Measurements from ENCODE around the gene POU6F2. TPM values are rescaled to one million over a fixed set of nuclear protein-coding genes. Genes with fewer than 3 reads are reported as not detected.

Gene POU6F2
- total and polyA plus RNA-seq, 2 of the 4 experiments (the other 2 are of a cell fraction), result not detected

- BruUV-seq (replicated peaks), result no TSS peak
- Histone ChIP-seq H3K4me3 (ENCODE audit: insufficient read depth, low read depth, low read length) (no peak overlapping the region), H3K4me1 (ENCODE audit: control insufficient read depth, insufficient read depth, low read length) (no peaks in the 10 kb centered on the region), H3K14ac (replicated peaks; ENCODE audit: low read depth, low read length) (no peak overlapping the region), H2AK9ac (replicated peaks; ENCODE audit: low read depth, low read length, poor library complexity) (no peak overlapping the region), H2BK120ac (ENCODE audit: low read depth, low read length) (no peak overlapping the region), H4K20me1 (ENCODE audit: insufficient read depth, low read length) (no peaks in the 10 kb centered on the region), H4K5ac (ENCODE audit: low read depth, low read length) (no peak overlapping the region), H4K91ac (ENCODE audit: insufficient read depth, low read depth, low read length) (no peak overlapping the region), H2BK5ac (ENCODE audit: low read depth, low read length, poor library complexity, severe bottlenecking) (no peak overlapping the region), H3K27me3 (ENCODE audit: control insufficient read depth, insufficient read depth, low read length) (no peaks in the 10 kb centered on the region), H3K9me1 (ENCODE audit: insufficient read depth, low read length) (no peaks in the 10 kb centered on the region), H3K4me2 (ENCODE audit: low read depth, low read length) (no peak overlapping the region), H3K18ac (ENCODE audit: low read depth, low read length) (no peak overlapping the region), H2AK5ac (ENCODE audit: low read depth, low read length) (no peak overlapping the region), H3K27ac (ENCODE audit: insufficient read depth, low read length) (no peak overlapping the region), H2BK20ac (ENCODE audit: low read depth, low read length) (no peak overlapping the region), H4K8ac (ENCODE audit: low read depth in 2 of 2, low read length in 2 of 2) (no peak overlapping the region), H2AFZ (replicated peaks; ENCODE audit: low read length, poor library complexity) (no peak overlapping the region), H3K9me3 (ENCODE audit: control insufficient read depth, insufficient read depth, low read length) (no peaks in the 10 kb centered on the region), H3K79me1 (ENCODE audit: low read depth in 1 of 2, low read length in 2 of 2) (no peaks in the 10 kb centered on the region), H3K23ac (ENCODE audit: low read depth, low read length) (no peak overlapping the region), H2BK15ac (ENCODE audit: low read depth, low read length) (no peak overlapping the region), H3K36me3 (ENCODE audit: control insufficient read depth, insufficient read depth, low read length) (no peaks in the 10 kb centered on the region), H3K56ac (ENCODE audit: extremely low read depth, insufficient read depth, low read length) (no peak overlapping the region), H3K9ac (ENCODE audit: low read depth, low read length) (no peak overlapping the region), H3K4ac (ENCODE audit: low read depth, low read length) (no peak overlapping the region)
- CTCF ChIA-PET, result no interaction called here
- DNase-seq (no peak), ATAC-seq (ENCODE audit: low read depth) (no peak)
- POLR2A ChIA-PET (ENCODE audit: unreplicated experiment), result no interaction called here
- TF ChIP-seq RAD21 (IDR thresholded peaks at IDR 0.05; ENCODE audit: low read length), result no peak
- TF ChIP-seq ELK1 (IDR thresholded peaks at IDR 0.05; ENCODE audit: borderline replicate concordance, low read depth, low read length), result no peak
- no peak for TF ChIP-seq RCOR1 (IDR thresholded peaks at IDR 0.05; ENCODE audit: insufficient replicate concordance, low read length)
- TF ChIP-seq RFX5 (IDR thresholded peaks at IDR 0.05; ENCODE audit: low read depth, low read length), result no peak
- TF ChIP-seq MXI1 (IDR thresholded peaks at IDR 0.05; ENCODE audit: borderline replicate concordance, low read depth, low read length), result no peak
- intact Hi-C loops (cut with micrococcal nuclease), result no loop called here
- dilution Hi-C loops (cut with HindIII; ENCODE audit: low sequenced_read_pairs, unreplicated experiment), result no loop called here
- WGBS, 2 experiments (ENCODE audit: extremely low coverage in 2 of 2, insufficient read length in 1 of 2), result no CpG with 5 or more reads among the region's 1 CpG
- in situ Hi-C loops (cut with MboI; ENCODE audit: low sequenced_read_pairs), result no loop called here
Observed at GRCh38 chr7:39137480-39137879, 159.8 kb downstream of the POU6F2 start.

Measured in IMR-90 (cell line).